H54 (cell line): ENCODE results near the gene PACS2.

Experiments used
- DNase-seq: peaks from one replicate; pipeline ENCODE4 v3.0.0; 2011; ENCODE audit warnings: low spot score, mixed read lengths; ENCODE audit not compliant: insufficient read length
- FAIRE-seq: peaks from 3 replicates; lab custom pipeline; 2011; peaks lifted over from hg19 to GRCh38; lab: Jason Lieb, UNC
- POLR2A ChIP-seq: IDR thresholded peaks from 2 replicates; pipeline ENCODE4 v1.6.1; 2011; ENCODE audit warnings: low read depth, mild to moderate bottlenecking, low read length

The PACS2 gene

DNA sequence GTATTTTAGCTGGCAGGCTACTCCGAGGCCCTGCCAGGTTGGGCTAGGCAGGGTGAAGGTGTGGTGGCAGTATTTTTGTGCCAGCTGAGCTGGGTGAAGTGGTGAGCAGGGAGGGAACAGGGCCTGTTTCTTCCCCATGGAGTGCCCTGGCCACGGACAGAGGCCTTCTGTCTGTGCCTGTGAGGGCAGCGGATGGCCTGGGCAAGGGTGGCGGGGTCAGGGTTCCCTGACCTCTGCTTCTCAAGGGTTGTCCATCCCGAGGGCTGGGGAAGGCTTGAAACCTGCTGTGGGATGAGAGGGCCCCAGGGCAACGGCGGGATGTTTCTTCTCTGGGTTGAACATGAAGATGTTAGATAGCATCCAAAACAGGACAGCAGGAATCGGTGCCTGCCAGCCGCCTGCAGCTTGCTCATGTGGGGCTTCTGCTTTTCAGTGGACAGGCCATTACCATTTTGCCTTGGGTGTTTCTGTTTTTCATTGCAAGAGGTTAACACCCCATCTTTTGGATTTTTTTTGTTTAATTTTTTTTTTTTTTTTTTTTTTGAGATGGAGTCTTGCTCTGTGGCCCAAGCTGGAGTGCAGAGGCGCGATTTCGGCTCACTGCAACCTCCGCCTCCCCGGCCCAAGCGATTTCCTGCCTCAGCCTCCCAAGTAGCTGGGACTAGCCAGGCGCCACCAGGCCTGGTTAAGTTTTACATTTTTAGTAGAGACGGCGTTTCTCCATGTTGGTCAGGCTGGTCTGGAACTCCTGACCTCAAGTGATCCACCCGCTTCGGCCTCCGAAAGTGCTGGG lies 108.3 kb downstream of the PACS2 start:
- no peak for TF ChIP-seq POLR2A
- no peak for FAIRE-seq
- DNase-seq, result no peak

DNA sequence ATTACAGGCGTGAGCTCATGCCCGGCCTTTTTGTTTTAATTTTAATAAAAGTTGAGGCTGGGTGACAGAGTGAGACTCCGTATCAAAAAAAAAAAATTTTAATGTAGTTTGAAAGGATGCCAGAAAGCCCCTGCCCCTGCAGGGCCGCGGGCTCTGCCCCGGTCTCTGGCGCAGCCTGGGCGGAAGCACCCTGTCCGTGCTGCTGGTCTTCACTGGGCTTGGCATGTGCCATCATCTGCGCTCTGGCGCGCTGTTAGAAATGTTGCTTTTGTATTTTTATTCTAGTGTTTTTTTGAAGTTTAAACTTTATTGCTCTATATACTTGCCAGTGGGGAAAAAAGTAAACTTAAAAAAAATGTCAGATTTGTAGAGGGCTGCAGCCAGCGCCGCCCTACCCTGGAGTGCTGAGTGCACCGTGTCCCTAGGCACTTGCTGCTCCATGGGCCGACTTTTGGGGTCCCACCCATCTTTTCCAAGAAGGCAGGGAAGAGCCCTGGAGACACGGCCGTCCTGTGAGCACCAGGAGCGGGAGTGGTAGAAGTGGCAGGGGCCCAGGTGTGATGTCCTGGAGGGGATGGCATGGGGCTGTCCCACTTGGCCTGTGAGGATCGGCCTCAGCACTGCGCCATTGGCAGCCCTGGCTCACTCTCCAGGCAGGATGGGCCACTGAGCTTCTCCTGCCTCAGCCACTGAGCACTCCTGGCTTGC lies 109.1 kb downstream of the PACS2 start:
- DNase-seq (no peak), FAIRE-seq (no peak)
- no peak for TF ChIP-seq POLR2A

DNA sequence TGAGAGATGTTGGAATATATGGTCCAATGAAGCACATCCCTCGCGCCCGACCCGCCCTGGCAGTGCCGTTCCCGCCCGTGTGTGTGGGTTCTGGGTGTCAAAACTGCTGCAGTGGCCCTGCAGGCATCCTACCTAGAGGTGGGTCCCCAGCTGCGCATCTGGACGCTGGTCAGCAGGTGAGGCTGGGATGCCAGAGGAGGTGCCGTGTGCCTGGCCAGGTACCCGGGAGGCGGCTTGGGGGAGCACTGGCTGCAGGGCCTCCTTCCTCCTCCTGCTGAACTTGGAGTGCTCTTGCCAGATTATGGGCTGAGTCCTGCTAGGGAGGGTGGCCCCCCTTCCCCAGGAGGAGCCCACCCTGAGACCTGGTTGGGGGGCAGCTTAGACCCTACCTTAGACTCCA lies 110.3 kb downstream of the PACS2 start:
- no peak for TF ChIP-seq POLR2A
- DNase-seq (no peak), FAIRE-seq (no peak)

GRCh38 chr14:105425823-105426247 lies 111.3 kb downstream of the PACS2 start:
- DNase-seq (no peak), FAIRE-seq (no peak)
- TF ChIP-seq POLR2A, result no peak

DNA sequence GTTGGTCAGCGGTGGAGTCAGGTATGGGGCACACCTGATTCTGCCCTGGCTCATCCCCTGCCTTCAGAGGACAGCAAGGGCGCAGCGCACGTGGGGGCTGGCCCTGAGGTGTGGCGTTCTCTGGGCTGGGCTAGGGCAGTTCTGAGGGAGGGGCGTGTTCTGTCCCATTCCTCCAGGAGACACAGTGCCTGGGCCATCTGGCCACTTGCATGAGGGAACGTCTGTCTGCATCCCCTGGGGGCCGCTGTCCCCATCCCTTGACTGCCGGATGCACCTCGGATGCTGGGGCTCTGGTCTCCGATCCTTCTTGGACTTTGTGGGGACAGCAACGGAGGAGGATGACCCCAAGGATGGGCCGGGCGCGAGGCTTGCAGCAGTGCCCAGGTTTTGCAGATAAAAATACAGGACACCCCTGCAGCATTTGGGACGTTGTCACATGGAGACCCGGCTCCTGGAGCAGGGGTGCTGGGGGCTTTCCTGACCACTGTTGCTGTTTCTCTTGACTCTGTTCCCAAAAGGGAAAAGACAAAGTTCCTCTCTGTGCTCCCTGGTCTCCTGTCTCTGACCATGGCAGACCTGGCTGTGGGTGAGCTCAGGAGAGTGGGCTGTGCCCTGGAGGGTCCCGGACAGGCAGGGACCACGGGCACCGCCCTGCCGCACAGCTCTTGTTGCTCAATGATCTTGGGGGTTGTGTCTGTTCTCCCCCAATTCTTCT lies 112.0 kb downstream of the PACS2 start:
- DNase-seq (no peak), FAIRE-seq (no peak)
- TF ChIP-seq POLR2A, result no peak

DNA sequence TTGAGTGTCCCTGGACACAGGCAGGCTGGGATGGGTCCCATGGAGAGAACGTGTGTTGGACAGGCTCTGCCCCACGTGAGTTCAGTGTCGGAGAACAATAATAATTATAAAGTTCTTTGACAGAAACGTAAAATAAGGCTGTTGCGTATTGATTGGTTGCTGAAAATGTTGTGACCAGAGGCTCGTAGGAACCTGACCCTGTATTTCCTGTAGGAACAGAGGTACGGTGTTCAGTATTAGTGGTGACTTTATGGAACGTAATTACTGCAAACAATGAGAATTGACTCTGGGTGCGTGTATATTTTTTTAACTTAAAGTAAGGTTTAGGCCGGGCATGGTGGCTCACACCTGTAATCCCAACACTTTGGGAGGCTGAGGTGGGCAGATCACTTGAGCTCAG lies 112.9 kb downstream of the PACS2 start:
- DNase-seq, result no peak
- FAIRE-seq, result no peak
- no peak for TF ChIP-seq POLR2A

- no peak for TF ChIP-seq POLR2A
- DNase-seq, result no peak
- no peak for FAIRE-seq
Measured at GRCh38 chr14:105427936-105428485, 113.5 kb downstream of the PACS2 start.

- DNase-seq (no peak), FAIRE-seq (no peak)
- no peak for TF ChIP-seq POLR2A
Measured at GRCh38 chr14:105430042-105430441, 115.5 kb downstream of the PACS2 start.

GRCh38 chr14:105430565-105430964 lies 116.0 kb downstream of the PACS2 start:
- TF ChIP-seq POLR2A, result no peak
- DNase-seq (peak; percentile 84), FAIRE-seq (peak; percentile 95)

- no peak for TF ChIP-seq POLR2A
- FAIRE-seq (no peak), DNase-seq (no peak)
Measured at GRCh38 chr14:105431256-105431655, 116.7 kb downstream of the PACS2 start.

- DNase-seq (no peak), FAIRE-seq (no peak)
- TF ChIP-seq POLR2A, result no peak
Measured at GRCh38 chr14:105432657-105433056, 118.1 kb downstream of the PACS2 start.

- DNase-seq (no peak), FAIRE-seq (no peak)
- TF ChIP-seq POLR2A, result no peak
Measured at GRCh38 chr14:105433161-105433605, 118.6 kb downstream of the PACS2 start.

DNA sequence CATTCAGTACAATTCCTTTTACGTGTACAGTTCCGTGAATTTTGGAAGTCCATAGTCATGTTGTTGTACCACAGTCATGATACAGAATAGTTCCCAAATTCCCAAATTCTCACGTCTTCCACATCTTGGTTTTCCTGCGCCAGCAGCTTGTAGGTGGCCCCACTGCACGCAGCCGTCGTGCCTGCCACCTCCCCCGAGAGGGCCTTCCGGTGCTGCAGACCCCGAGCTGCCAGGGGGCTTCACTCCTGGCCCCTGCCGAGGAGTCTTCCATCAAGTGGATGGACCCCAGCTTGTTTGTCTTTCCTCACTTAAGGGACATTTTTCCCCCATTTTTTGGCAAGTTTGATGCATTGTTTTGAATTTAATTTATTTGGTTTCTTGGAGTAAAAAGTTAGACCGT lies 121.9 kb downstream of the PACS2 start:
- TF ChIP-seq POLR2A, result no peak
- DNase-seq (no peak), FAIRE-seq (no peak)
